ENCODE measurements around the gene RBBP7. TPM values are rescaled to one million over a fixed set of nuclear protein-coding genes. Genes with fewer than 3 reads are reported as not detected.

The RBBP7 gene
- total RNA-seq, 1 donor from 2014 or later, result 77.4 TPM

DNA sequence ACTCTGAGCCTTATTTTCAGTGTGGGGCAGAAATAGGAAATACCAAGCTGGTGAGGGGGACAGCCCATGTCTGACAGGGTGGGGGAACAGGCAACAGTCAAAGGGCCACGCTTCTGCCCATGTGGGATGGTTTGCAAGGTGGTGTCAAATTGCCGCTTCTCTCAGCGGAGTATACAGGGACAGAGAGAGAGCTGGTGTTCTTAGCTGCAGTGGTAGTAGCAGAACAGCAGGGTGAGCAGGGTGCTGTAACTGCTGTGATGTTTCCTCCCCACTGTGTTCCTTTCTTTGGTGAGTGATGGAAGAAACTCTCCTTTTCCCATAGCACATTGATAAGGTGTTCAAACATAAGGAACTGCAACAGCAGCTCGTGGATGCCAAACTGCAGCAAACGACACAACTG lies 37.9 kb downstream of the RBBP7 start:
- FAIRE-seq (no peak), DNase-seq (ENCODE audit: low read depth) (no peak)
- no peaks in the 10 kb centered on the region for H3K36me3 ChIP-seq (ENCODE audit: control insufficient read depth, insufficient read depth, low read length)
- TF ChIP-seq, protein P1, sequence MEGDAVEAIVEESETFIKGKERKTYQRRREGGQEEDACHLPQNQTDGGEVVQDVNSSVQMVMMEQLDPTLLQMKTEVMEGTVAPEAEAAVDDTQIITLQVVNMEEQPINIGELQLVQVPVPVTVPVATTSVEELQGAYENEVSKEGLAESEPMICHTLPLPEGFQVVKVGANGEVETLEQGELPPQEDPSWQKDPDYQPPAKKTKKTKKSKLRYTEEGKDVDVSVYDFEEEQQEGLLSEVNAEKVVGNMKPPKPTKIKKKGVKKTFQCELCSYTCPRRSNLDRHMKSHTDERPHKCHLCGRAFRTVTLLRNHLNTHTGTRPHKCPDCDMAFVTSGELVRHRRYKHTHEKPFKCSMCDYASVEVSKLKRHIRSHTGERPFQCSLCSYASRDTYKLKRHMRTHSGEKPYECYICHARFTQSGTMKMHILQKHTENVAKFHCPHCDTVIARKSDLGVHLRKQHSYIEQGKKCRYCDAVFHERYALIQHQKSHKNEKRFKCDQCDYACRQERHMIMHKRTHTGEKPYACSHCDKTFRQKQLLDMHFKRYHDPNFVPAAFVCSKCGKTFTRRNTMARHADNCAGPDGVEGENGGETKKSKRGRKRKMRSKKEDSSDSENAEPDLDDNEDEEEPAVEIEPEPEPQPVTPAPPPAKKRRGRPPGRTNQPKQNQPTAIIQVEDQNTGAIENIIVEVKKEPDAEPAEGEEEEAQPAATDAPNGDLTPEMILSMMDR (IDR thresholded peaks at IDR 0.05; ENCODE audit: insufficient read depth, low read length, severe bottlenecking), result no peak
- H3K27me3 ChIP-seq (ENCODE audit: control insufficient read depth, insufficient read depth, low read length), result no peaks in the 10 kb centered on the region
- H3K4me3 ChIP-seq (ENCODE audit: low read depth, low read length), result no peak overlapping the region

DNA sequence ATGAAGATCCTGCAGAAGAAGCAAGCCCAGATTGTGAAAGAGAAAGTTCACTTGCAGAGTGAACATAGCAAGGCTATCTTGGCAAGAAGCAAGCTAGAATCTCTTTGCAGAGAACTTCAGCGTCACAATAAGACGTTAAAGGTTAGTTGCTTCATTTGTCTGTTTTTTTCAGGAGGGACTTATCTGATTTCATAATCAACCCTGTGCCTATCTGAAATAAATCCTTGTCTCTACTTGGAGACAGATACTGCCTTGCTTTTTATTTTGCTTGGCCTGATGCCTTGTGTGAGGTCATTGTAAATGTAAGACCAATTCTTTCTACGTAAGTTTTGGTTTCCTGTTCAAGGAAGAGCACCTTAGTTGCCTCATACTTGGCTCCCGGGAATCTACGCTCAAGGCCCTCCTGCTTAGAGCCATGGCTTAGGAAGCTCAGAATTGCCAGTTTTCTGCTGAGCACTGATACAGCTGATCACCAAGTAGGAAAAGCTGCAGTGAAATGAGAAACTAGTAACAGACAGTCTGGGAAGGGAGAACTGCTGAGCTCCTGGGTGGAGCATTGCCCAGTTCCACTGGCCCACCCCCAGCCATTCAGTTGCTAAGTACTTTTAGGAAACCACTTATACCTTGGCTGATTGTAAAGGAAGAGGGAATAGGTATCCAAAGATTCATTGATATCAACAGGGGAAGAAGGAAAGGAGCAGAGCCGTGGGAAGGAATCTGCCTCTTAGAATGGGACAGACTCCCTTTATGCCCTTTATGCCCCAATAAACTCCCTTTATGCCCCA lies 41.8 kb downstream of the RBBP7 start:
- TF ChIP-seq, protein P1 (IDR thresholded peaks at IDR 0.05; ENCODE audit: insufficient read depth, low read length, severe bottlenecking), result no peak
- H3K4me3 ChIP-seq (ENCODE audit: low read depth, low read length), result no peak overlapping the region
- H3K36me3 ChIP-seq (ENCODE audit: control insufficient read depth, insufficient read depth, low read length), result no peaks in the 10 kb centered on the region
- peak; percentile 76 for DNase-seq (ENCODE audit: low read depth)
- no peak for FAIRE-seq
- H3K27me3 ChIP-seq (ENCODE audit: control insufficient read depth, insufficient read depth, low read length), result no peaks in the 10 kb centered on the region

DNA sequence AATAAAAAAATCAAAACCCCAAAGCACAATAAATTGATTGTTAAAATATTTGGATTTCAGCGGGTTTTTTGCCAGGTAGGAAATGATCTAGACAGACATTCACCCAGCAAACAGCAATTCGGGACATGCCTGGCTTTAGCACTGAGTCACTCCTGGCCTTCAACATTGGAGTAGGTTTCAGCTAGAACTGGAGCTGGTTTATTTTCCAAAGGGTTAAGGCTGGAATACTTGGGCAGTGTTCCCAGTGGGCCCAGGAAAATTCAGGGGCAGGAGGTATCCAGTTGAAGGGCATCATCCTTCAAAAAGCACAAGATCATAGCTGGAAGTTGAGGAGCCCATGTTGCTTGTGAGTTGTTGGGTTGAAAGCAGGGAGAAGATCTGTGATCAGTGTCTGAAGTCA lies 42.9 kb downstream of the RBBP7 start:
- Histone ChIP-seq H3K27me3 (ENCODE audit: control insufficient read depth, insufficient read depth, low read length) (no peaks in the 10 kb centered on the region), H3K4me3 (ENCODE audit: low read depth, low read length) (no peak overlapping the region), H3K36me3 (ENCODE audit: control insufficient read depth, insufficient read depth, low read length) (no peaks in the 10 kb centered on the region)
- FAIRE-seq (no peak), DNase-seq (ENCODE audit: low read depth) (peak; percentile 72)
- TF ChIP-seq, protein P1 (IDR thresholded peaks at IDR 0.05; ENCODE audit: insufficient read depth, low read length, severe bottlenecking), result no peak

DNA sequence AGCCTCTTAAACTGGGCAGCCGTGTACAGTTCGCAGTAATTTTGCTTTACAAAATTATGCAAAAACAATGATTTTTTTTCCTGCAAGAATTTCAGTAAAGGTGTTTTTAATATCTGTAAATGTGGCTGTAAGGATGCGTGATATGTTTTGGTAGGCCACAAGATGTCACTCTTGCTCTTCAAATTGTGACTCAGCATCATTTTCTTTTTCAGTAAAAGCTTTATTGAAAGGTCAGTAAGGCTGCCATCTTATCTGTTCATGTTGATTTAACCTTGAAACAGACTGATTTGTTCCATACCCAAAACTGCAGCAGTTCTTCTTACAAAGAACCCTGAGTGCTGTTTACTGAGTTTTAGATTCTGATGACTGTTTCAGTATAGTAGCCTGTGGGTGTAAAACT lies 44.0 kb downstream of the RBBP7 start:
- no peaks in the 10 kb centered on the region for H3K36me3 ChIP-seq (ENCODE audit: control insufficient read depth, insufficient read depth, low read length)
- no peak overlapping the region for H3K4me3 ChIP-seq (ENCODE audit: low read depth, low read length)
- H3K27me3 ChIP-seq (ENCODE audit: control insufficient read depth, insufficient read depth, low read length), result no peaks in the 10 kb centered on the region
- DNase-seq (ENCODE audit: low read depth) (peak; percentile 43), FAIRE-seq (no peak)
- TF ChIP-seq, protein P1 (IDR thresholded peaks at IDR 0.05; ENCODE audit: insufficient read depth, low read length, severe bottlenecking), result peak; percentile 35

DNA sequence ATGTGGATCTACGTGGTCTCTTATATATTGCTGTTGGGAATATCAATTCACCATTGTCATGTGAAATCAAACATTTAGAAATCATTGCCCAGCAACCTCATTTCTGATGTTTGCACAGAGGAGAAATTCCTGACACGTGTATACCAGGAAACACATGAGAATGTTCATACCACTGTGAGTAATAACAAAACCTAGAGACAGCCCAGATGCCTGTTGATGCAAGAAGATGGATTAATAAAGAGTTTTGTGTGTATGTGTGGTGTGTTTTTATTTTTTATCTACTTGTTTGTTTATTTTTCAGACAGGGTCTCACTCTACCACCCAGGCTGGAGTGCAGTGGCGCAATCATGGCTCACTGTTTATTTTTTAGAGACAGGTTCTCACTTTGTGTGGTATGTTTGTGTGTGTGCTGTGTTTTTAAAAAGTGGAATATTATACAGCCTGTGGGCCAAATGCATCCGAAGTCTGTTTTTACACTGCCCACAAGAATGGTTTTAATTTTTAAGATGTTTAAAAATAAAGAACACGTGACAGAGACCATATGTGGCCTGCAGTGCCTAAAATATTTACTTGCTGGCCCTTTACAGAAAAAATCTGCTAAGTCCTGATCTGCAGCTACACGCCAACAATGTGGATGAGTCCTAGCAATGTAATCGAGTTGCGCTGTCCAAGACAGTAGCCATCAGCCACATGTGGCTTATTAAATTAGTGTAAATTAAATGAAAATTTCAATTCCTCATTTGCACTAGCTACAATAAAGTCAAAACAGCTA lies 44.7 kb downstream of the RBBP7 start:
- no peak for FAIRE-seq
- peak; percentile 78 for DNase-seq (ENCODE audit: low read depth)
- TF ChIP-seq, protein P1 (IDR thresholded peaks at IDR 0.05; ENCODE audit: insufficient read depth, low read length, severe bottlenecking), result no peak
- Histone ChIP-seq H3K4me3 (ENCODE audit: low read depth, low read length) (no peak overlapping the region), H3K27me3 (ENCODE audit: control insufficient read depth, insufficient read depth, low read length) (no peaks in the 10 kb centered on the region), H3K36me3 (ENCODE audit: control insufficient read depth, insufficient read depth, low read length) (no peaks in the 10 kb centered on the region)
